ENCODE results near the gene RPTOR. TPM values are rescaled to one million over a fixed set of nuclear protein-coding genes. Genes with fewer than 3 reads are reported as not detected.

Gene RPTOR
- total and polyA plus RNA-seq, 3 experiments from 2014 or later = 7.9 to 69.4 (median 63.9) TPM

GRCh38 chr17:80716986-80717719 is 172.5 kb downstream of the RPTOR start:
- H3K9me3 Mint-ChIP-seq = no peaks in the 10 kb centered on the region
- H3K36me3 Mint-ChIP-seq = peaks cover 0 to 10% (median 10%) of the 10 kb centered on the region in 3 donors
- H3K4me1 Mint-ChIP-seq = peaks cover 28 to 42% (median 40%) of the 10 kb centered on the region in 3 donors
- Histone ChIP-seq H3K27ac (ENCODE audit: low read depth, low read length) (no peak overlapping the region), H3K4me3 (ENCODE audit: low read length) (no peak overlapping the region), H3K4me1 (ENCODE audit: insufficient read depth, low read length) (peaks cover 13% of the 10 kb centered on the region), H3K9me3 (ENCODE audit: low read length) (no peaks in the 10 kb centered on the region), H3K27me3 (ENCODE audit: insufficient read depth, low read length, poor library complexity, severe bottlenecking) (no peaks in the 10 kb centered on the region), H3K36me3 (ENCODE audit: insufficient read depth, low read length) (no peaks in the 10 kb centered on the region)
- no peak for DNase-seq
- H3K27ac Mint-ChIP-seq = no peak overlapping the region
- CTCF ChIA-PET = no interaction called here
- POLR2A ChIA-PET = interaction anchor here (0.6 kb wide), 1 partner anchor 340 kb away, joined by 3 read pairs; no protein-coding TSS in a partner anchor
- H3K4me3 Mint-ChIP-seq = no peak overlapping the region
- H3K27me3 Mint-ChIP-seq = no peaks in the 10 kb centered on the region

GRCh38 chr17:80717720-80718083 is 173.1 kb downstream of the RPTOR start:
- H3K9me3 Mint-ChIP-seq = no peaks in the 10 kb centered on the region
- Histone ChIP-seq H3K9me3 (ENCODE audit: low read length) (no peaks in the 10 kb centered on the region), H3K27ac (ENCODE audit: low read depth, low read length) (no peak overlapping the region), H3K4me3 (ENCODE audit: low read length) (no peak overlapping the region), H3K4me1 (ENCODE audit: insufficient read depth, low read length) (peaks cover 19% of the 10 kb centered on the region), H3K27me3 (ENCODE audit: insufficient read depth, low read length, poor library complexity, severe bottlenecking) (no peaks in the 10 kb centered on the region), H3K36me3 (ENCODE audit: insufficient read depth, low read length) (no peaks in the 10 kb centered on the region)
- peak overlapping the region in 1 of 8 donors; percentile 54 for H3K27ac Mint-ChIP-seq
- POLR2A ChIA-PET = no interaction called here
- no peaks in the 10 kb centered on the region for H3K27me3 Mint-ChIP-seq
- H3K4me1 Mint-ChIP-seq = peaks cover 34 to 42% (median 40%) of the 10 kb centered on the region in 3 donors
- H3K36me3 Mint-ChIP-seq = peaks cover 0 to 10% (median 8%) of the 10 kb centered on the region in 3 donors
- CTCF ChIA-PET = no interaction called here
- no peak overlapping the region for H3K4me3 Mint-ChIP-seq
- no peak for DNase-seq

- no peaks in the 10 kb centered on the region for H3K36me3 ChIP-seq (ENCODE audit: insufficient read depth, low read length)
- ChIA-PET CTCF (no interaction called here), POLR2A (no interaction called here)
- H3K4me3 Mint-ChIP-seq = peak overlapping the region in 1 of 7 donors; percentile 10
- peaks cover 37 to 46% (median 42%) of the 10 kb centered on the region in 3 donors for H3K4me1 Mint-ChIP-seq
- peaks cover 0 to 10% (median 7%) of the 10 kb centered on the region in 3 donors for H3K36me3 Mint-ChIP-seq
- no peak for DNase-seq
- H3K4me3 ChIP-seq (ENCODE audit: low read length) = no peak overlapping the region
- H3K27ac ChIP-seq (ENCODE audit: low read depth, low read length) = no peak overlapping the region
- H3K9me3 ChIP-seq (ENCODE audit: low read length) = no peaks in the 10 kb centered on the region
- peak overlapping the region in 5 of 8 donors; percentile 2 to 92 (median 25) for H3K27ac Mint-ChIP-seq
- peaks cover 19% of the 10 kb centered on the region for H3K4me1 ChIP-seq (ENCODE audit: insufficient read depth, low read length)
- H3K9me3 Mint-ChIP-seq = no peaks in the 10 kb centered on the region
- H3K27me3 ChIP-seq (ENCODE audit: insufficient read depth, low read length, poor library complexity, severe bottlenecking) = no peaks in the 10 kb centered on the region
- H3K27me3 Mint-ChIP-seq = no peaks in the 10 kb centered on the region
Measured at GRCh38 chr17:80718428-80718827, 173.8 kb downstream of the RPTOR start.

GRCh38 chr17:80719449-80719848 is 174.8 kb downstream of the RPTOR start:
- ChIA-PET CTCF (interaction anchor here (1.1 kb wide), 1 partner anchor 61 kb away, joined by 3 read pairs; no protein-coding TSS in a partner anchor), POLR2A (no interaction called here)
- H3K4me1 Mint-ChIP-seq = peaks cover 42 to 54% (median 47%) of the 10 kb centered on the region in 3 donors

GRCh38 chr17:80720610-80721577 is 176.3 kb downstream of the RPTOR start:
- no peaks in the 10 kb centered on the region for H3K9me3 Mint-ChIP-seq
- peaks cover 6 to 8% (median 7%) of the 10 kb centered on the region in 3 donors for H3K36me3 Mint-ChIP-seq
- H3K36me3 ChIP-seq (ENCODE audit: insufficient read depth, low read length) = no peaks in the 10 kb centered on the region
- H3K4me1 Mint-ChIP-seq = peaks cover 43 to 63% (median 55%) of the 10 kb centered on the region in 3 donors
- peaks cover 19% of the 10 kb centered on the region for H3K4me1 ChIP-seq (ENCODE audit: insufficient read depth, low read length)
- CTCF ChIA-PET = no interaction called here
- DNase-seq = peak in 4 of 5 donors; percentile 60 to 89 (median 64)
- peak overlapping the region; percentile 83 to 97 (median 93) for H3K27ac Mint-ChIP-seq
- H3K27ac ChIP-seq (ENCODE audit: low read depth, low read length) = peak overlapping the region; percentile 48
- POLR2A ChIA-PET = interaction anchor here (1.3 kb wide), 1 partner anchor 60 kb away, joined by 4 read pairs; no protein-coding TSS in a partner anchor
- H3K4me3 Mint-ChIP-seq = peak overlapping the region; percentile 75 to 82 (median 78)
- no peak overlapping the region for H3K4me3 ChIP-seq (ENCODE audit: low read length)
- H3K27me3 ChIP-seq (ENCODE audit: insufficient read depth, low read length, poor library complexity, severe bottlenecking) = no peaks in the 10 kb centered on the region
- H3K9me3 ChIP-seq (ENCODE audit: low read length) = no peaks in the 10 kb centered on the region
- H3K27me3 Mint-ChIP-seq = no peaks in the 10 kb centered on the region

More at GRCh38 chr17:80719449-80719848, 174.8 kb downstream of the RPTOR start:
- Histone ChIP-seq H3K36me3 (ENCODE audit: insufficient read depth, low read length) (no peaks in the 10 kb centered on the region), H3K4me1 (ENCODE audit: insufficient read depth, low read length) (peaks cover 19% of the 10 kb centered on the region), H3K4me3 (ENCODE audit: low read length) (no peak overlapping the region), H3K27me3 (ENCODE audit: insufficient read depth, low read length, poor library complexity, severe bottlenecking) (no peaks in the 10 kb centered on the region), H3K27ac (ENCODE audit: low read depth, low read length) (no peak overlapping the region), H3K9me3 (ENCODE audit: low read length) (no peaks in the 10 kb centered on the region)
- Mint-ChIP-seq H3K4me3 (no peak overlapping the region), H3K27me3 (no peaks in the 10 kb centered on the region), H3K9me3 (no peaks in the 10 kb centered on the region), H3K36me3 (peaks cover 2 to 10% (median 7%) of the 10 kb centered on the region in 3 donors), H3K27ac (peak overlapping the region in 4 of 8 donors; percentile 38 to 90 (median 48))
- no peak for DNase-seq

- ChIA-PET CTCF (no interaction called here), POLR2A (no interaction called here)
- Histone ChIP-seq H3K27ac (ENCODE audit: low read depth, low read length) (no peak overlapping the region), H3K27me3 (ENCODE audit: insufficient read depth, low read length, poor library complexity, severe bottlenecking) (no peaks in the 10 kb centered on the region), H3K36me3 (ENCODE audit: insufficient read depth, low read length) (no peaks in the 10 kb centered on the region), H3K9me3 (ENCODE audit: low read length) (no peaks in the 10 kb centered on the region), H3K4me1 (ENCODE audit: insufficient read depth, low read length) (peaks cover 19% of the 10 kb centered on the region), H3K4me3 (ENCODE audit: low read length) (no peak overlapping the region)
- Mint-ChIP-seq H3K4me1 (peaks cover 41 to 68% (median 59%) of the 10 kb centered on the region in 3 donors), H3K4me3 (peak overlapping the region in 6 of 7 donors; percentile 21 to 67 (median 45)), H3K36me3 (peaks cover 0 to 17% (median 12%) of the 10 kb centered on the region in 3 donors), H3K27me3 (no peaks in the 10 kb centered on the region), H3K9me3 (no peaks in the 10 kb centered on the region), H3K27ac (peak overlapping the region; percentile 1 to 80 (median 60))
- DNase-seq = no peak
Measured at GRCh38 chr17:80722661-80723060, 178.0 kb downstream of the RPTOR start.

- H3K9me3 Mint-ChIP-seq = no peaks in the 10 kb centered on the region
- H3K4me3 Mint-ChIP-seq = no peak overlapping the region
- Histone ChIP-seq H3K4me3 (ENCODE audit: low read length) (no peak overlapping the region), H3K9me3 (ENCODE audit: low read length) (no peaks in the 10 kb centered on the region), H3K27ac (ENCODE audit: low read depth, low read length) (no peak overlapping the region), H3K4me1 (ENCODE audit: insufficient read depth, low read length) (peaks cover 19% of the 10 kb centered on the region), H3K36me3 (ENCODE audit: insufficient read depth, low read length) (no peaks in the 10 kb centered on the region), H3K27me3 (ENCODE audit: insufficient read depth, low read length, poor library complexity, severe bottlenecking) (no peaks in the 10 kb centered on the region)
- peaks cover 0 to 21% (median 9%) of the 10 kb centered on the region in 3 donors for H3K36me3 Mint-ChIP-seq
- DNase-seq = no peak
- ChIA-PET CTCF (no interaction called here), POLR2A (no interaction called here)
- H3K27ac Mint-ChIP-seq = peak overlapping the region in 1 of 8 donors; percentile 94
- H3K4me1 Mint-ChIP-seq = peaks cover 39 to 78% (median 53%) of the 10 kb centered on the region in 3 donors
- H3K27me3 Mint-ChIP-seq = no peaks in the 10 kb centered on the region
Measured at GRCh38 chr17:80724775-80725266, 180.2 kb downstream of the RPTOR start.

All from CD8-positive, alpha-beta memory T cell (primary cell).